GM23338 (cell line): ENCODE measurements around the gene IL6.

Experiments
- CREB1 ChIP-seq: fragments of 250-450 bp; sonication (Bioruptor Pico); IDR thresholded peaks from 2 replicates; pipeline ENCODE4 v1.5.0; 2020; ENCODE audit warnings: low read depth, mild to moderate bottlenecking, moderate library complexity
- CTCF ChIP-seq, 2 experiments: fragments of 200-600 bp in 1 of 2; sonication (generic) in 1 of 2; conservative IDR thresholded peaks; 2 replicates each; pipeline versions ENCODE4 v1.5.1 to v1.6.1; 2016 to 2017; ENCODE audit warnings: antibody characterized with exemption in 2 of 2, low read depth in 2 of 2, mild to moderate bottlenecking in 2 of 2, moderate library complexity in 1 of 2
- ETS1 ChIP-seq: IDR thresholded peaks from 2 replicates; pipeline ENCODE4 v1.6.1; 2016; ENCODE audit warnings: antibody characterized with exemption
- EZH2 ChIP-seq: fragments of 200-600 bp; sonication (generic); IDR thresholded peaks from one replicate; pipeline ENCODE4 v1.8.0; 2017; ENCODE audit warnings: antibody characterized with exemption, mild to moderate bottlenecking, low read depth; ENCODE audit not compliant: unreplicated experiment
- EZH2phosphoT487 ChIP-seq: fragments of 200-600 bp; sonication (generic); IDR thresholded peaks from one replicate; pipeline ENCODE4 v1.8.1; 2018; ENCODE audit warnings: antibody characterized with exemption; ENCODE audit not compliant: unreplicated experiment
- JUNB ChIP-seq: IDR thresholded peaks from one replicate; pipeline ENCODE4 v1.6.1; 2016; ENCODE audit warnings: antibody characterized with exemption; ENCODE audit not compliant: unreplicated experiment
- POLR2AphosphoS5 ChIP-seq: IDR thresholded peaks from 2 replicates; pipeline ENCODE4 v1.6.1; 2016; ENCODE audit warnings: antibody characterized with exemption, low read depth
- REST ChIP-seq: IDR thresholded peaks from one replicate; pipeline ENCODE4 v1.6.1; 2018; ENCODE audit warnings: antibody characterized with exemption; ENCODE audit not compliant: unreplicated experiment
- STAT1 ChIP-seq: IDR thresholded peaks from one replicate; pipeline ENCODE4 v1.6.1; 2016; ENCODE audit warnings: antibody characterized with exemption; ENCODE audit not compliant: unreplicated experiment
- ZNF114 ChIP-seq: fragments of 250-450 bp; sonication (Bioruptor Pico); IDR thresholded peaks from 2 replicates; pipeline ENCODE4 v1.5.0; 2020; ENCODE audit warnings: mild to moderate bottlenecking, moderate library complexity
- ZNF331 ChIP-seq: fragments of 250-450 bp; sonication (Bioruptor Pico); IDR thresholded peaks from 2 replicates; pipeline ENCODE4 v1.5.0; 2020; ENCODE audit warnings: low read depth, mild to moderate bottlenecking, moderate library complexity
- ZNF462 ChIP-seq: fragments of 250-450 bp; sonication (Bioruptor Pico); IDR thresholded peaks from 2 replicates; pipeline ENCODE4 v1.5.0; 2020; ENCODE audit warnings: mild to moderate bottlenecking, moderate library complexity

GRCh38 chr7:22686620-22687019 lies 40.4 kb upstream of the IL6 start:
- no peak for TF ChIP-seq CREB1 (CRISPR knock-in tag)
- TF ChIP-seq CTCF (conservative IDR thresholded peaks at IDR 0.05; ENCODE audit: low read depth in 2 of 2) = no peak
- TF ChIP-seq REST = no peak
- TF ChIP-seq EZH2 = no peak
- TF ChIP-seq EZH2phosphoT487 = no peak
- no peak for TF ChIP-seq POLR2AphosphoS5
- TF ChIP-seq ETS1 = no peak
- TF ChIP-seq JUNB = no peak
- TF ChIP-seq STAT1 = no peak
- no peak for TF ChIP-seq ZNF114 (CRISPR knock-in tag)
- TF ChIP-seq ZNF331 (CRISPR knock-in tag) = no peak
- no peak for TF ChIP-seq ZNF462 (CRISPR knock-in tag)
